HG02763 (cell line): ENCODE results near the gene ZRANB3.

Experiments used
- ATAC-seq: cut with Tn5 transposase; IDR thresholded peaks from one replicate; pipeline ENCODE4 v1.9.1; 2021; ENCODE audit warnings: mild to moderate bottlenecking, moderate library complexity; ENCODE audit not compliant: unreplicated experiment

ZRANB3 gene

GRCh38 chr2:135182190-135182589 lies 348.8 kb downstream of the ZRANB3 start:
- ATAC-seq: no peak

- no peak for ATAC-seq
Observed at GRCh38 chr2:135179689-135180088, 351.3 kb downstream of the ZRANB3 start.

DNA sequence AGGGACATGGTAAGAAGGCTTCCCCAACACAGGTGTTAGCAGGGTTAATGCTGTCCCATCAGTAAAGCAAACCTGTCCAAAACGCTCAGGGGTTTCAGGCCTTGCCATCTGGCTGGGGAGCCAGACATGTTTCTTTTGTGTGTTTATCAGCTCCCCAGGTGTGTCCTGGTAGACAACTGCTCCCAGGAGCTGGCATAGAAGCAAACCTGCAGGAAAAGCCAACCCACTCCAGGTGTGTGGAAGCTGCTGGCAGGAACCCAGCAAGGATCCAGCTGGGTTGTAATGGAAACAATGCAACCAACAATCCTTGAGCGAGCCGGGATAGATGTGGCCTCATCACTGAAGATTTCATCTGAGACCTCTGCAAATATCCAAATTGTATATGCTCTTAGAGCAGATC lies 355.8 kb downstream of the ZRANB3 start:
- ATAC-seq: no peak

- ATAC-seq: no peak
Observed at GRCh38 chr2:135174810-135175093, 356.3 kb downstream of the ZRANB3 start.

GRCh38 chr2:135174049-135174809 lies 356.8 kb downstream of the ZRANB3 start:
- ATAC-seq: no peak

DNA sequence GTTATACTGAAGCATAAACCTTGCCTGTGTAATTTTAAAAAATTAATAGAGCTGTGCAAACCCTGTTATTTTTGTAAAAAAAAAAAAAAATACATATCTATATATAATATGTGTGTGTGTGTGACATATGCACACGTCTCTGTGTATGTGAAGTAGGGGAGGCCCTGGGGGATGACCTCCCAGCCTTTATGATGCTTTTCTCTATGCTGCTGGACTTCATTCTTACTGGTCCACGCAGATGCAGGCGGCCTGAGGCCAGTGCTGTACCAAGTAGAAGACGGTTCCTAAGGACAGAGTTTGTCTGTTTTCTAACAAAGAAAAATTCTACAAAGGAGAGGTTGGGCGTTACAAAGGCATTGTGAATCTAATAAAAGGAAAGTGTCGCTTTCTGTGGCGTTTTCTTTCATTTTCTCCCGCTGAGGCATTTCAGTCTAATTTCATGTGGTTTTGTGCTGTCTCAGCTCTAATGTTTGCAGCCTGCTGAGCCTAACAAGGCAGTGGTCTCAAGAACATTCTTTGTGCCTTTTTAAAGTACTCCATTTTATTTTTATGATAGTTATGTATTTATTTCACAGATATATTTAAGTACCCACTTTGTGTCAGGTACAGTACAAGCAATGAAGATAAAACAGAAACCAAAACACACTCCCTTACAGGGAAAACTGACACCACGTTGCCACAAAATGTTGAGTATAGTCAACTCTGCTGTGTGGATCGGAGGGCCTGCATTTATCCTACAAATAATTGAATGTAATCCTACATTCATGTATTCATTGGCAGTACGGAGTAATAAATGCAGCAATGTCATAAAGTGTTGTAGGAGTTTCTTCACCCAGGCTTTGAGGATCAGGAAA lies 360.9 kb downstream of the ZRANB3 start:
- ATAC-seq: no peak

DNA sequence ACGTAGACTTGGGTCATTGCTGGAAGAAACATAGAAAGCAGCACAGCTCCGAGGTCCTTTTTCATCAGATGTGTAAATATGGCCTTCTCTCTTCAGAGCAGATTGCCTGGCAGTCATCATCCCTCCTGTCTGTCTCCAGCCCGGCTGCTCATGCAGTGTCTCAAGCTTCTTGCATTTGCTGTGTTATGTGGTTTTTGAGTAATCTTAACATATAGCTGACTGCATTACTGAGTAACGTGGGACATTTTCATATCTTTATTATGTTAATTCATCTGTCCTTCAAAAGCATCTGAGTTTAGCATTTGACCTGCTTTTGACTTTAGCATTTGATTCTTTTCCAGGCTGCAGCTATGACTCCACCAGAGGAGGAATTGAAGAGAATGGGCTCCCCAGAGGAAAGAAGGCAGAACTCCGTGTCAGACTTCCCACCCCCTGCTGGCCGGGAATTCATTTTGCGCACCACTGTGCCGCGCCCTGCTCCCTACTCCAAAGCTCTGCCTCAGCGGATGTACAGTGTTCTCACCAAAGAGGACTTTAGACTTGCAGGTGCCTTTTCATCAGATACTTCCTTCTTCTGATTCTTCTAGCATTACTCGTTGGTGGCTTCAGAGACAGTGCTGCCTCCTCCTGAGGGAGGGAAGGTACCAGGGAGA lies 362.7 kb downstream of the ZRANB3 start:
- no peak for ATAC-seq

GRCh38 chr2:135167273-135167672 lies 363.7 kb downstream of the ZRANB3 start:
- ATAC-seq: no peak

DNA sequence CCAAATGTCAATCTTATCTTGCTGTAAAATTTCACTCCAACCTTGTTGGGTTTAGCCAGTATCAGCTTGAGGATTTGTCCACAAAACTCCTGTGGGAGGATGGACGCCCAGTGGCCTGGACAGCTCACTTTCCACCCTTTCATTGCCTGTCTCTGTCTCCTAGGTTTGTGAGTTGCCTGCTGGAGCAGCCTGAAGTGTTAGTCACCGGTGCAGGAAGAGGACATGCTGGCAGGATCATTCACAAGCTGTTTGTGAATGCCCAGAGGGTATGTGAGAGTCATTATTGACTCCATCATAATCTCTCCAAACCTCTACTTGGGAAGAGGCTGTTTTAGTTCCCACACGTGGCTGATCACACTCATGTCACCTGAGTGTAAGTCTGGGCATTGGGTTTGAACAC lies 366.6 kb downstream of the ZRANB3 start:
- ATAC-seq: no peak

GRCh38 chr2:135163901-135164300 lies 367.1 kb downstream of the ZRANB3 start:
- no peak for ATAC-seq

DNA sequence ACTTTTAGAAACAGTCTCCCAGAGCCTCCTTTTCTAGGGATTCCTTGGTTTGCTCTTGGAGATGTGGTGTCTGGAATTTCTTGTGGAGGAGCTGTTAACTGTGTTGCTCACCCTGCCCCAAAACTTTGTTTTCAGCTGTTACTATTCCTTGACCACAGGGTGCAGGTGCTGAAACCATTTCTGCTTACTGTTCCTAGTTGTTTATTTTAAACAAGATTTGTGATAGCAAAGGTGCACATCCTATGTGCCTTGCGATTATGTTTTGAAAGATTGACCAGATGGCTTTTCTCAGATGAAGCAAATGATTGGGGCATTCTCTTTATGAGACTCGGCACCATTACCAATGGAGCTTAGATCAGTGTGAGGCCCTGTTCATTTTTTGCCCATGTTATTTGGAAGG lies 367.7 kb downstream of the ZRANB3 start:
- ATAC-seq: peak; percentile 68

DNA sequence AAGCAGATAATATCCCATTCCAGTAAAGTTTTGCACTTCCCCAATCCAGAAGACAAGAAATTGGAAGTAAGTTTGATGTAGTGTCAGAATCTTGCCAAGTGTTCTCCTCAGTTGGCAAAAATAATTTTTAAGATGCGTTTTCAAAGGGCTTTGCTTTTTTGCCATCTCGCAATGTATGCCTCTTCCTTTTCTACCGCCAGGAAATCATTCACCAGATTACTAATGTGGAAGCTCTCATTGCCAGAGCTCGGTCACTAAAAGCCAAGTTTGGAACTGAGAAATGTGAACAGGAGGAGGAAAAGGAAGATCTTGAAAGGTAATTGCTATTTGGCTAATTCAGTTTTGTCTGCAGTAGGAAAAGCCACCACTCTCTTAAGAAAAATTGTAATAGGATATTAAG lies 368.2 kb downstream of the ZRANB3 start:
- ATAC-seq: no peak

- ATAC-seq: no peak
Observed at GRCh38 chr2:135162377-135162776, 368.6 kb downstream of the ZRANB3 start.

DNA sequence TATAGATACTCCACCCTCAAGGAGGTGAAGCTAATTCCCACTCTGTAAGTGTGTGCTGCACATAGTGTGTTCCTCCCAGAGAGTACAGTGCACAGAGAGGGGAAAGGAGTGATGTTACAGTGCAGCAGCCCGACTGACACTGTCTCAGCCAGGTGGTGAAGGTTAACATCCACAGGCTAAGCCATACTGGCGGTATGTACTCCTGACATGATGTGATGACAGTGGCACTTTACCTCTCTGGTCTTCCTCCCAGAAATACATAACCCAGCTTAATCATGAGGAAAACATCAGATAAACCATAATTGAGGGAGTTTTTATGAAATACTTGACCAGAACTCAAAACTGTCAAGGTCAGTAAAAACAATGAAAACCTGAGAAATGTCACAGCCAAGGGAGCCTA lies 371.8 kb downstream of the ZRANB3 start:
- no peak for ATAC-seq

- no peak for ATAC-seq
Observed at GRCh38 chr2:135157856-135158255, 373.2 kb downstream of the ZRANB3 start.

GRCh38 chr2:135154962-135155361 lies 376.1 kb downstream of the ZRANB3 start:
- no peak for ATAC-seq

DNA sequence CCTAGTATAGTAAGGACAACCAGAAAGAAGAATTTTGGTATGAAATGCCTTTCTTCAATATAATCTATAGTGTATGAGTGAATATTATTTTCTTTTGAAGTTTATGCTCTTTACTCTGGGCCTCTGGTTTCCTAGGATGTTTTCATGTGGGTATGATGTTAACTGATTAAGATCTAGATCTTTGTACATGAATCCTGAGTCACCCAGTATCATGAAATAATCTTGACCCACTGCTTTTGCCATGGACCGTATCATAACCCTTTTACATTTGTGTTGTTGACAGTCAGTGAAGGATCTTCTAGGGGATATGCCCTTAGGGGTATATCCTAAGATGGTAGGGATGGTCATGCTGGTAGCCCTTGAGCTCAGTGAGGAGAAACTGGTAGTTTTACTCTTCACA lies 378.7 kb downstream of the ZRANB3 start:
- ATAC-seq: no peak

DNA sequence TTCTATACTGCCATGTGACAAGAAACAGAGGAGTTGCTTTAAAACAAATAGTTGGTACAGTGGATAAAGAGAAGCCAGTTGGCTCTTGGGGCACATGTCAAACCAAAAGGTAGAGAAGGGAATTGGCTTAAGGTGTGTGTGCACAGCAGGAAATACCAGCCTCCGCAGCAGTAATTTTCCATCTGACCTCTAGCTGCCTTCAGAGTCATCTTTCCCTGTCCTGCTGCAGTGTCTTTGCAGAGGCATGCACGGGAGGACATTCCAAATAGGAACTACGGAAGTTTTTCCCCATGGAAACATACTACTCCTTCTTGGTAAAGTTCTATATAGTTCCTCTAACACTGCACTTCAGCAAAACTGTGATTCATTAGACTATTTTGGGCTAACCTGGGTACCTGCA lies 379.4 kb downstream of the ZRANB3 start:
- no peak for ATAC-seq

DNA sequence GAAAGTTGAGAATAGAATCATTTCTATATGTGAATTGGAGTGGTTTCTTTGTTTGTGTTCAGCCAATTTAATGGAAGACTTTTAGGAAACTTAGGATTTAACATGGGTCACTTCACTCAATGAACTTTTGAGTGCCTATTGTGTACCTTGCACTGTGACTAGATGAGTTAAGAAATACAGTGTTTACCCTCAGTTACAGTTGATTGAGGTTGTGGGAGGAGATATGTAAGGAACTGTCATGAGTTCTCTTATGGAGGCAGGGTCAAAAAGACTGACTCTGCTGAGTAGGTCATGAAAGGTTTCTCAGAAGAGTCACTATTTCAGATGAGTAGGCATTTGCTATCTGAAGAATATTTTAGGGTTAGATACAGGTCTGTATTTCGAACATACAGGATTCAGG lies 380.3 kb downstream of the ZRANB3 start:
- no peak for ATAC-seq

DNA sequence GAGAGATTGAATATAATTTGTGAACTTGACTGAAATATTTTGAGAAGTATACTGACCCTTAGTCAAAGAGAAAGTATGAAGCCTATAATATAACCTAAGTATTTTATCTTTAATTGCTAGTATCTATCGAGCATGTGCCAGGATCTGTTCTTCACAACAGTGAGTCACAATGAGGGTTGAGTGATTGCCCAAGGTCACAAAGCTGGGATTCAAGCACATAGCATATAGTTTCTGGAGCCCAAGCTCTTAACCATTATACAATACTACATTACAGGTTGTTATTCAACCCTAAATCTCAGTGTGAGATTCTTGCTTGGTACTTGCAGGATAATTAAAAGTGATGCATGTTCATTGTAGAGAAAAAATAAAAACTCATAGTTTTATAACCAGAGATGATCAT lies 381.8 kb downstream of the ZRANB3 start:
- ATAC-seq: no peak

DNA sequence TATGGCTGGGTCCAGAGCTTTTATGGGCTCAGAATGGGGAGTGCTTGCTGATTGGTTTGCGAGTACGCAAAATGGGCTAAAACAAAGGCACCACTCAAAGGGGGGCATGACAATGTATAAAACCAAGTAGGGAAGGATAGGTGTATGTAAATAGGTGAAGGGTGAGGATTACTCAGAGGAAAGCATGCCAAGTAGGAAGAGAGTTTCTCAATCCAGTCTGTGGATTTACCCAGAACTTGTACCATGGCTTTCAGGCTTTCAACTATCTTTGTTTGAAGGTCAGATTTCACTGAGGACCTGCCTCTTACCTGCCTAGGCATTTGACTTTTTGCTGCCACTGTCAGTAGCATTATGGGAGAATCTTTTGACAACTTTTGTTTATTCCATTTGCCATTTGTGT lies 386.7 kb downstream of the ZRANB3 start:
- no peak for ATAC-seq

- ATAC-seq: no peak
Observed at GRCh38 chr2:135142323-135142722, 388.7 kb downstream of the ZRANB3 start.
